Body of pancreas (tissue), 4 donors: ENCODE measurements around the gene FIBCD1.

Experiments used
- CTCF ChIP-seq, 7 experiments: fragments of 450-650 bp in 4 of 7; fragments of 200-600 bp in 3 of 7; sonication (generic) in 3 of 7; IDR thresholded peaks; one replicate each; pipeline ENCODE4 v1.5.1; 2016 to 2019; ENCODE audit warnings: antibody characterized with exemption in 7 of 7
- POLR2A ChIP-seq, 3 donors: fragments of 450-650 bp; IDR thresholded peaks; one replicate each; pipeline ENCODE4 v1.6.1; 2016; ENCODE audit warnings: antibody characterized with exemption in 3 of 3, mild to moderate bottlenecking in 2 of 3

- TF ChIP-seq CTCF (IDR thresholded peaks at IDR 0.05) (no peak), POLR2A (IDR thresholded peaks at IDR 0.05) (no peak)
Observed at GRCh38 chr9:130861372-130862180, 77.5 kb downstream of the FIBCD1 start.
